HEK293 (cell line): Measurements from ENCODE around the gene CD8A.

Experiments used
- CTCF ChIA-PET: fragments of 350-600 bp; formaldehyde crosslinking; extraction: SDS; loops from one replicate; lab custom pipeline; 2021; ENCODE audit warnings: antibody characterized with exemption; lab: Yijun Ruan, JAX
- POLR2A ChIA-PET: fragments of 300-600 bp; formaldehyde crosslinking; extraction: SDS; loops from one replicate; lab custom pipeline; 2020; ENCODE audit warnings: antibody characterized with exemption, inconsistent platforms; lab: Yijun Ruan, JAX
- H3K27ac ChIP-seq: fragments of 200-500 bp; sonication (Bioruptor generic); 2 replicates; pipeline ENCODE4 v1.5.1; 2014; ENCODE audit warnings: low read depth, low read length, control low read depth, inconsistent platforms; ENCODE audit errors: extremely low read depth
- H3K36me3 ChIP-seq, 2 experiments: fragments of 200-500 bp in 1 of 2; sonication (Bioruptor generic) in 1 of 2; 1 replicate in 1 of 2; 2 replicates in 1 of 2; pipeline ENCODE4 v1.5.1; 2014 to 2017; ENCODE audit warnings: inconsistent platforms in 2 of 2, low read length in 2 of 2; ENCODE audit not compliant: control insufficient read depth in 2 of 2, insufficient read depth in 1 of 2
- H3K4me1 ChIP-seq: fragments of 200-500 bp; sonication (Bioruptor generic); 2 replicates; pipeline ENCODE4 v1.5.1; 2014; ENCODE audit warnings: mild to moderate bottlenecking, low read length, inconsistent platforms; ENCODE audit not compliant: control insufficient read depth, insufficient read depth
- H3K4me3 ChIP-seq: 2 replicates; pipeline ENCODE4 v1.5.1; 2011; ENCODE audit warnings: low read depth, mild to moderate bottlenecking, control low read depth, low read length, moderate library complexity
- H3K9me3 ChIP-seq: fragments of 200-500 bp; sonication (Bioruptor generic); 2 replicates; pipeline ENCODE4 v1.5.1; 2014; ENCODE audit warnings: low read depth, low read length, inconsistent platforms; ENCODE audit not compliant: control insufficient read depth, insufficient read depth
- AEBP2 ChIP-seq: fragments of 450-650 bp; formaldehyde crosslinking; IDR thresholded peaks from 2 replicates; pipeline ENCODE4 v1.5.1; 2016; ENCODE audit warnings: missing biosample characterization, missing genetic modification characterization, borderline replicate concordance
- ATF2 ChIP-seq: fragments of 450-650 bp; formaldehyde crosslinking; IDR thresholded peaks from 2 replicates; pipeline ENCODE4 v1.5.1; 2016; ENCODE audit warnings: missing biosample characterization, missing genetic modification characterization, low read depth
- GLI4 ChIP-seq: fragments of 450-650 bp; formaldehyde crosslinking; IDR thresholded peaks from 2 replicates; pipeline ENCODE4 v1.5.1; 2016; ENCODE audit warnings: missing biosample characterization, missing genetic modification characterization
- KLF8 ChIP-seq: fragments of 450-650 bp; formaldehyde crosslinking; IDR thresholded peaks from 2 replicates; pipeline ENCODE4 v1.5.1; 2016; ENCODE audit warnings: missing biosample characterization, missing genetic modification characterization
- SCRT2 ChIP-seq: fragments of 450-650 bp; formaldehyde crosslinking; IDR thresholded peaks from 2 replicates; pipeline ENCODE4 v1.5.1; 2016; ENCODE audit warnings: missing biosample characterization, missing genetic modification characterization
- ZBTB21 ChIP-seq: fragments of 450-650 bp; formaldehyde crosslinking; IDR thresholded peaks from 2 replicates; pipeline ENCODE4 v1.5.1; 2017; ENCODE audit warnings: missing biosample characterization, missing genetic modification characterization
- ZBTB49 ChIP-seq: fragments of 450-650 bp; formaldehyde crosslinking; IDR thresholded peaks from 2 replicates; pipeline ENCODE4 v1.5.1; 2016; ENCODE audit warnings: missing biosample characterization, missing genetic modification characterization, low read depth
- ZFP41 ChIP-seq: fragments of 450-650 bp; formaldehyde crosslinking; IDR thresholded peaks from 2 replicates; pipeline ENCODE4 v1.5.1; 2016; ENCODE audit warnings: missing biosample characterization, missing genetic modification characterization, borderline replicate concordance
- ZNF214 ChIP-seq: fragments of 450-650 bp; formaldehyde crosslinking; IDR thresholded peaks from 2 replicates; pipeline ENCODE4 v1.5.1; 2017; ENCODE audit warnings: missing biosample characterization, mild to moderate bottlenecking, missing genetic modification characterization, borderline replicate concordance
- ZNF292 ChIP-seq: fragments of 450-650 bp; formaldehyde crosslinking; IDR thresholded peaks from 2 replicates; pipeline ENCODE4 v1.5.1; 2016; ENCODE audit warnings: low read depth, missing biosample characterization, missing genetic modification characterization, borderline replicate concordance
- ZNF37A ChIP-seq: fragments of 450-650 bp; IDR thresholded peaks from 2 replicates; pipeline ENCODE4 v1.5.1; 2018; ENCODE audit warnings: missing biosample characterization, missing genetic modification characterization
- ZNF394 ChIP-seq: fragments of 450-650 bp; formaldehyde crosslinking; IDR thresholded peaks from 2 replicates; pipeline ENCODE4 v1.5.1; 2016; ENCODE audit warnings: missing biosample characterization, missing genetic modification characterization, mild to moderate bottlenecking, moderate library complexity, borderline replicate concordance
- ZNF398 ChIP-seq: fragments of 450-650 bp; formaldehyde crosslinking; IDR thresholded peaks from 2 replicates; pipeline ENCODE4 v1.5.1; 2017; ENCODE audit warnings: missing biosample characterization, missing genetic modification characterization
- ZNF404 ChIP-seq: fragments of 450-650 bp; formaldehyde crosslinking; IDR thresholded peaks from 2 replicates; pipeline ENCODE4 v1.5.1; 2017; ENCODE audit warnings: missing biosample characterization, missing genetic modification characterization
- ZNF510 ChIP-seq: fragments of 450-650 bp; formaldehyde crosslinking; IDR thresholded peaks from 2 replicates; pipeline ENCODE4 v1.5.1; 2018; ENCODE audit warnings: mild to moderate bottlenecking, missing genetic modification characterization, missing biosample characterization; ENCODE audit not compliant: insufficient replicate concordance
- ZNF571 ChIP-seq: fragments of 450-650 bp; formaldehyde crosslinking; IDR thresholded peaks from 2 replicates; pipeline ENCODE4 v1.5.0; 2017; ENCODE audit warnings: missing biosample characterization, missing genetic modification characterization
- ZNF621 ChIP-seq: fragments of 450-650 bp; formaldehyde crosslinking; IDR thresholded peaks from 2 replicates; pipeline ENCODE4 v1.5.1; 2017; ENCODE audit warnings: missing biosample characterization, missing genetic modification characterization
- ZNF639 ChIP-seq: fragments of 450-650 bp; formaldehyde crosslinking; IDR thresholded peaks from 2 replicates; pipeline ENCODE4 v1.5.1; 2016; ENCODE audit warnings: missing biosample characterization, missing genetic modification characterization
- ZNF664 ChIP-seq: fragments of 450-650 bp; formaldehyde crosslinking; IDR thresholded peaks from 2 replicates; pipeline ENCODE4 v1.5.1; 2016; ENCODE audit warnings: missing biosample characterization, missing genetic modification characterization
- ZNF843 ChIP-seq: fragments of 450-650 bp; formaldehyde crosslinking; IDR thresholded peaks from 2 replicates; pipeline ENCODE4 v1.5.1; 2016; ENCODE audit warnings: missing biosample characterization, missing genetic modification characterization
- TF ChIP-seq, protein P1 (sequence below): fragments of 450-650 bp; formaldehyde crosslinking; conservative IDR thresholded peaks from 2 replicates; pipeline ENCODE4 v1.5.1; 2016; ENCODE audit warnings: low read depth, missing biosample characterization, missing genetic modification characterization

CD8A gene

DNA sequence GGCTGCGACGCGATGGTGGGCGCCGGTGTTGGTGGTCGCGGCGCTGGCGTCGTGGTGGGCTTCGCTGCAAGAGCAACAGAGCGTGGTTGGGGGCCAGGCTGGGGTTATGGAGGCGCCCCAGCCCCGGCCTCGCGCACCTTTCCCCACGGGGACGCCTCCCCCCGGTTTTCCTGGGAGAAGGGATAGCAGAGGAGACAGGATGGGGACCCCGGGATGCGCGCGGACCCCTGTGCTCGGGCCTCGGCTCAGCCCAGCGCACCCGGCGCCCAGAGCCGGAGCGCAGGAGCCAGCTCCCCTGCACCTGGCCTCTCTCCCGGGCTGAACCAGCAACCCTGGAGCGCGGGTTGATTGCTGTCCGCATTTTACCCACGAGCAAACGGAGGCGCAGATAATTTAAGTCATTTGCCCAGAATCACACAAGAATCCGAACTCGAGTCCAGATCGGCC lies 1.0 kb downstream of the CD8A start (continued):
- TF ChIP-seq ZBTB49: no peak

GRCh38 chr2:86788881-86789686 lies 1.6 kb downstream of the CD8A start:
- TF ChIP-seq ZNF292 (tag by site-specific recombination) (no peak), ZNF510 (tag by site-specific recombination) (no peak), ZNF404 (tag by site-specific recombination) (no peak), ZNF37A (tag by site-specific recombination) (no peak), ZFP41 (no peak), ZNF394 (tag by site-specific recombination) (no peak), ZNF214 (no peak), ZNF571 (no peak), KLF8 (no peak), ZNF398 (tag by site-specific recombination) (no peak), ZNF621 (tag by site-specific recombination) (no peak), ZBTB21 (tag by site-specific recombination) (no peak)
- ChIA-PET POLR2A (no interaction called here), CTCF (no interaction called here)
- Histone ChIP-seq H3K4me1 (no peaks in the 10 kb centered on the region), H3K9me3 (no peaks in the 10 kb centered on the region), H3K36me3 (no peaks in the 10 kb centered on the region), H3K27ac (no peak overlapping the region), H3K4me3 (no peak overlapping the region)

DNA sequence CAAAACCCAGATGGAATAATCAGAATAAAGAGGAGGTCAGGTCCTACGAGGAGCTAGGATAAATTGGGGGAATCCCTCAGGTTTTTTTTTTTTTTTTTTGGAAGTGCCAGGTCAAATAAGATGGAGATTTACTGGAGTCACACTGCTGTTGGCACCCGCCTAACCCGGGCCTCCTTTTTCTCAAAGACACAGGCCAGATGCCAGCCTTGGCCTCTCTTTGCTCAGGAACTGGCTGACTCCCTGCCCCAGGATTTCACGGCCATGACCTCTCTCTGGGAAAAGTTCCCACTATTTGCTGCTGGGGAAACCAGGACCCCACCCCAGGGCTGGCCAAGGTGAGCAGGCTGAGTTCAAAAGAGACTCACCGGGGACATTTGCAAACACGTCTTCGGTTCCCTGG lies 2.5 kb downstream of the CD8A start:
- ChIA-PET CTCF (interaction anchor here (1.2 kb wide), 1 partner anchor 23 kb away, joined by 3 read pairs; no protein-coding TSS in a partner anchor), POLR2A (no interaction called here)
- Histone ChIP-seq H3K36me3 (no peaks in the 10 kb centered on the region), H3K4me1 (no peaks in the 10 kb centered on the region), H3K4me3 (no peak overlapping the region), H3K27ac (no peak overlapping the region), H3K9me3 (no peaks in the 10 kb centered on the region)
- TF ChIP-seq ZNF664: no peak
- no peak for TF ChIP-seq AEBP2 (tag by site-specific recombination)
- TF ChIP-seq ZNF639 (tag by site-specific recombination): no peak
- TF ChIP-seq GLI4: no peak
- no peak for TF ChIP-seq SCRT2 (tag by site-specific recombination)
- no peak for TF ChIP-seq ATF2 (tag by site-specific recombination)
- TF ChIP-seq ZNF843 (tag by site-specific recombination): no peak
- TF ChIP-seq, protein P1, sequence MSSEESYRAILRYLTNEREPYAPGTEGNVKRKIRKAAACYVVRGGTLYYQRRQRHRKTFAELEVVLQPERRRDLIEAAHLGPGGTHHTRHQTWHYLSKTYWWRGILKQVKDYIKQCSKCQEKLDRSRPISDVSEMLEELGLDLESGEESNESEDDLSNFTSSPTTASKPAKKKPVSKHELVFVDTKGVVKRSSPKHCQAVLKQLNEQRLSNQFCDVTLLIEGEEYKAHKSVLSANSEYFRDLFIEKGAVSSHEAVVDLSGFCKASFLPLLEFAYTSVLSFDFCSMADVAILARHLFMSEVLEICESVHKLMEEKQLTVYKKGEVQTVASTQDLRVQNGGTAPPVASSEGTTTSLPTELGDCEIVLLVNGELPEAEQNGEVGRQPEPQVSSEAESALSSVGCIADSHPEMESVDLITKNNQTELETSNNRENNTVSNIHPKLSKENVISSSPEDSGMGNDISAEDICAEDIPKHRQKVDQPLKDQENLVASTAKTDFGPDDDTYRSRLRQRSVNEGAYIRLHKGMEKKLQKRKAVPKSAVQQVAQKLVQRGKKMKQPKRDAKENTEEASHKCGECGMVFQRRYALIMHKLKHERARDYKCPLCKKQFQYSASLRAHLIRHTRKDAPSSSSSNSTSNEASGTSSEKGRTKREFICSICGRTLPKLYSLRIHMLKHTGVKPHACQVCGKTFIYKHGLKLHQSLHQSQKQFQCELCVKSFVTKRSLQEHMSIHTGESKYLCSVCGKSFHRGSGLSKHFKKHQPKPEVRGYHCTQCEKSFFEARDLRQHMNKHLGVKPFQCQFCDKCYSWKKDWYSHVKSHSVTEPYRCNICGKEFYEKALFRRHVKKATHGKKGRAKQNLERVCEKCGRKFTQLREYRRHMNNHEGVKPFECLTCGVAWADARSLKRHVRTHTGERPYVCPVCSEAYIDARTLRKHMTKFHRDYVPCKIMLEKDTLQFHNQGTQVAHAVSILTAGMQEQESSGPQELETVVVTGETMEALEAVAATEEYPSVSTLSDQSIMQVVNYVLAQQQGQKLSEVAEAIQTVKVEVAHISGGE (tag by site-specific recombination): no peak
